ENCODE data around the gene EVI2B.
"Not testable (repeated sequence)": the region's sequence is repeated elsewhere in the genome, so short reads cannot be mapped to it uniquely, and the experiment has no call there.

Gene EVI2B

DNA sequence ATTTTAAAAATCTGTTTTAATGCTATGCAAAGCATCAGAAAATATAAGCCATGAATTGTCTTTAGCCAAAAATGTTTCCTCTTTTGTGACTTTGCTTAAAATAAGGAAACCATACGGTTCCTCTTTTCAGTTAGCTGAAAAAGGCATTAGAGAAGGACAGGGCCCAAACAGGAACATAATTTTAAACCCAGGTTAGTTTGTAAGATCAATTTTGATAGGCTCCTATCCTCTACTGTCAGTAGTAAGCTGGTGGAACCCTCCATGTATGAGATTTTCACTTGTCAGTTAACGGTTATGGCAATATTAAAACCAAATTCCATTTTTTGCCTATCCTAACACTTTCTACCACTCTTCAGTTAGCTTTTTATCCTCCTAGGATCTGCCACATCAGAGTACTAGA lies 4.3 kb downstream of the EVI2B start:
- FAIRE-seq: no peak

DNA sequence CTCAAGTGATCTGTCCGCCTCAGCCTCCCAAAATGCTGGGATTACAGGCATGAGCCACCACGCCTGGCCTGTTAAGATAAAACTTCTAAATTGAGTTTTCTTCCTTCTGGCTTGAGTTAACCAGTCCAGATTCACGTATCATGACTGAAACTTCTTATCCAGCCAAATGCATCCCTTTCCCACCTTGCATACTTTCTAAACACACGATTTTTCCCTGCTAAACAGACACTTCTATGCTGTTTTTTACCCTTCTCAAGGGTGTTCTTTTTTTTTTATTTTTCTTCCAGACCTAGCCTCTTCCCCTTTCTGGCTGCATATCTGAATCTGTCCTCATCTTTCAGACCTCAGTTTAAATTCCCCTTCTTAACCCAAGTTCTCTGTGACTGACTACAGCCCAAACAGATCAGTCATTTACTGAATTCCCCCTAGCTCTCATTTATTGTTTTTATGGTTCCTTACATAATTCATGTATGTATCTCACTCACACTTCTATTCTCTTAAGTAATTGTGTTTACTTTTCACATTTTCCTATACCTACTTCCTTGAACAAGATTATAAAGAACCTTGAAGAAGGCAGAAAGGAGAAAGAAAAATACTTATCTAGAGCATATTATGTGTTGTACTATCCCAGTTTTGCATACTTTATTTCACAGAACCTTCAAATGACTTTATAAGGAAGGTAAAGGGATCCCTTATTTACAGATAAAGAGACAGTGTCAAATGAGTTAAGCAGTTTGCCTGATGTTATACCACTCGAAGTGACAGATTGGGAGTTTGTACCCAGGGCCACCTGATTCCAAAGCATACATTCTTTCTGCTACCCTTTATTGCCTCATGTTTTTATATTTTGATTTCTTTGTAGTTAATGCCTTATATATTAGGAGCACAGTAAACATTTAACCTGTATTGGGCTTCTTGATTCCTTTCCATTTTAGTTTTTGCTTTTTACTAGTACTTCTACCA lies 5.2 kb downstream of the EVI2B start:
- peak; percentile 78 for FAIRE-seq

DNA sequence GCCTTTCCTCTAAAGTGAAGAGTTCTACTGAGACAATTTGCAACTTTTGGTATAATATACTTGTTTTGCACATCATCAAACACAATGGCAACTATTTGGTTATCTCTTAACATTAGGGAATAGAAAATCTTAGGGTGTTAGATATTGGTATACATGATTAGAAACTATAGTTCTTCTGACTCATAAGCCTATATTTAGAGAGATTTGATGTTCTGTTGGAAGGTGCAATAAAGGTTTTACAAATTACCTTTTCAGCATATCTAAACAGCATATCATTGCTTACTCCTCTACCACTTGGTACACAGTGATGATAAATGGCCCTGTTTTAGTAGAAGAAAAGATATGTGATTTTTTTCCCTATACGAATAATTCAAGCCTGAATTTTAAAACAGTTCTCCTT lies 6.2 kb downstream of the EVI2B start:
- no peak for FAIRE-seq

DNA sequence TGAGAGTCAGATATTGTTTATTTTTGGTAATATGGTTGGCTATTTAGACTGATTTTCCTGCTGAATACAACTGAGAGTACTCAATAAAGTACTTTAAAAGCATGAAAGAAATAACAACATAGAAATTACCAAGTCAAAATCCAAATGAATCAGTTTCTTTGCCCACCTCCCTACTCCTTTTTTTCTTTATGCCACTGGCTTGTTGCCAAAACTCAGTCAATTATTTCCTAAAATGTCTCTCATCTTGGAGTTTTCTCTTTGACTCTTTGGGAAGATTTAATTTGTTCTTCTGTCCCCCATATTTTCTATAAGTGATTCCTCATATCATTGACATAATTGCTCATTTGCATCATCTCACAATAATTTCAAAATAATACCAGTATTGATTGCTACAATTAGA lies 14.2 kb downstream of the EVI2B start:
- FAIRE-seq: no peak

DNA sequence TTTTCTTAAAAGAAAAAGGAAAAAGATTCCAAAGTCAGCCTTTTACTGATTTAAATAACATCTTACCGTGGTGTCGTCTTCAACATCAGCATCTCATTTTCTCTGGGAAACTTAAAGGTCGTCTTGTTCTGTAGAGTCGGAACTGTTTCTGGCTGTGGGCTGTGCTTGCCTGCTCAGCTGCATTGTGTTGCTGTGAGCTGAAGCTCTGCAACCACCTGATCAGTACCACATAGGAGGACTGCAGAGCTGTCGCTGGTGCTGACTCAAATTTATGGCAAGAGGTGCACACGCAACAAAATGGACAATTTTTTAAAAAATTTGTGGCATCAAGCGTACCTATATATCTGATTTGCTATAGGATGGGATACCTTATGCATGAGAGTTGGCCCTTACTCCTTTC lies 16.8 kb downstream of the EVI2B start, which contains the start of gene OMG:
Gene OMG (minus strand): TSS at position 150 of the 400 bp plus-strand sequence. CDS start 908 bp downstream, outside the sequence.
- no peak for FAIRE-seq

DNA sequence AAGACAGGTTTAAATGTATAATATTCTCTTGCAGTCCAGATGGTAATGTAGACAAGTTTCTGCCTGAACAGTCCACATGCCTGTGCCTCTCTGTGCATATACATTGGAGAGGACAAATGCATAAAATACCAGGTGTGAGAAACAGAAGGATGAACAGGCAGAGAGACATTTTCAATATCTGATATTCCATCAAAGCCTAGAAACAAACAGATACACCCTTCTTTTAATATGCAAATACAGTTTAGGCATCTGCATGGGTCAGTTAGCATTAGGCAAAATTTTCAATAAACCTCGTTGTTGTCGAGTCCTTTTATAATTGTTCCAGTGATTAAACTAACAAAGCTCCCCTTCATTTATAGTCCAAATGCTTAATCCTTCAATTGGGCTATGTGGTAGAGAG lies 17.7 kb downstream of the EVI2B start:
- FAIRE-seq: no peak

DNA sequence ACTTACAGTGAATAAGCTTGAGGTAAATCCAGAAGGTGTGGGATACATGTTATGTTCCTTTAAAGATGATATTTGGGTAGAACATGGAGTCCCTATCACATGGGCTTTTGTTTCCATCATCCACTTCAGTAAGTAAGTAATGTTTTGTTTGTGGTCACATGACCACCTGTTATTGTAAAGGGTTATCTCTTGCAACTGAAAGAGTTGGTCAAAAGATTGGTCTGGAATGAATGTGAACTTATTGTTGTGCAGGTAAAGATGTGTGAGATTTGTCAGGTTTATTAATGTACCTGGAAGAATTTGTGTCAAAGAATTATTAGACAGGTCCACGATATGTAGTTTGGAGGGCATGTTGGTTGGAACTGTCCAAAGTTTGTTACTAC lies 18.4 kb downstream of the EVI2B start:
- FAIRE-seq: no peak

DNA sequence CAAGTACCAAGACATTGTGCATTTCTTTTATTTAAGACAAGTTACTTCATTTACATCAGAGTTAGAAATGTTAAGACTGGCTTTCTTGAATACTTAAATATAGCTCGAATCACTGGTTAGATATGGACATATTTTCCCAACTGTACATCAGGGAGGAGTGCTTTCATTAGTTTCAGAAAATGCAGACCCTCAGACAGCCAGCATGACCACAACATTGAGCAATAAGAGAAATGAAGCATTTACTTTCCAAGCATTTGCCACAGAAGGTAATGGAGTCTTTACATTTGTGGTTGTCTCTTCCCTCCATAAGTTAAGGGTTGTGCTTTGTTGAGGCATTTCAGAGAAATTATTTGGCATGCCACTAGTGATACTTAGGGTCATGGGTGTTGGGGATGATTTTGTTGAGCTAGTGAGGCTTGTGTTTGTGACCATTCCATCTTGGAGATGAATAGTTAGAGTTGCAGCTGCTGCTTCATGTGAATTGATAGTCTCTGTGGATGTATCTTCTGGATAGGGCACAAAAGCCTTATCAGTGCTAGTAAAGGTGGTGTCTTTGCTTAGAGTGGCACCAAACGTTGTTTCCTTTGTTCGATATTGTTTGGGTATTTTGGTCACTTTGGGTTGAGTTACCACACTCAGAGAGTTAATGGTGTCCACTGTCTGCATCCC lies 18.9 kb downstream of the EVI2B start:
- FAIRE-seq: no peak

DNA sequence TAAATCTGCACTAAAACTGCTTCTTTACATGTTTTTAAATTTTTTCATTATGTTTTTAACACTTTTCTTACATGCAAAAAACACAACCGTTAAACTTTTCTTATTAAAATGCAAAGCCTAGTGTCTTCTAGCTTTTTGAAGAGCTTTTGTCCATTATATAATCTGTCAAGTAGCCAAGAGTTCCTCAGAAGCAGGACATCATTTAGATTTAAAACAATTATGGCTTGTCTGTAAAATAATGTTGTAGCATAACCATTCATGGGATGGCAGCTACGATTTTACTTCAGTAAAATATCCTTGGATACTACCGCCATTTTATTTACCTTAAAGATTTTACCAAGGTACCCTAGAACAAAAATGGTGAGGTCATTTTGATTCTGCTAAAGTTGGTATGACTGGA lies 19.6 kb downstream of the EVI2B start:
- FAIRE-seq: no peak

DNA sequence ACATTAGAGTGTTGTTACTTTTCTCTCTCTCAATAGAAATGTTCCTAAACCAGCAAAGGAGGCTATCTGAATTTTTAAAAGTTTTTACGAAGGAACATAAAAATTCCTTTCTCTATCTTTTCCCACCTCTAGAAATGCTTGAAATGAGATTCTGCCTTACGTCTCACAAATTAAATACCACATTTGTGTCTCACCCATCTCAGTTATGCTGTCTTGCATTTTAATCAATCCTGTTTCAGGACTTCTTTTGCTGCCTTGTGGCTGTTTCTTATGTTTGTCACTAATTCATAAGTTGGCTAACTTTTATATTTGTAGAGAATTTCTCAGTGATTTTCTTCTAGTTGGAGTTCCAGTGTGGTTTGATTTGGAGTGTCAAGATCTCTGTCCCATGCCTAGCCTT lies 20.3 kb downstream of the EVI2B start:
- FAIRE-seq: no peak

DNA sequence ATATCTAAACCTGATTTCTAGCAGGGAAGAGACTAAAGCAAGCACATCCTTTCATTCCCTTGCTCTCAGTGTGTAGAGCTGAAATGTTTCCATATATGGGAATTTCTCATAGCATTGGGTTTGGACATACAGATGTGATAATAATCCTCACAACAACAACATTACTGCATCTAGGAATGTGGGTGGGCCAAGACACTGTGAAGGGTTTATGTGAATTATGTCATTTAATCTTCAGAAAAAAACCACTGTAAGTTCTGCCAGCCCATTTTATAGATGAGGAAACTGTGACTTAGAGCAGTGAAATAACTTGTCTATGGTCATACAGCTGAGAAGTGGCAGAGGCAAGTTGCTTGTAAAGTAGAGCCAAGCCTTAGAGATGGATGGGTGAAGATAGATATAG lies 22.0 kb downstream of the EVI2B start:
- FAIRE-seq: no peak

DNA sequence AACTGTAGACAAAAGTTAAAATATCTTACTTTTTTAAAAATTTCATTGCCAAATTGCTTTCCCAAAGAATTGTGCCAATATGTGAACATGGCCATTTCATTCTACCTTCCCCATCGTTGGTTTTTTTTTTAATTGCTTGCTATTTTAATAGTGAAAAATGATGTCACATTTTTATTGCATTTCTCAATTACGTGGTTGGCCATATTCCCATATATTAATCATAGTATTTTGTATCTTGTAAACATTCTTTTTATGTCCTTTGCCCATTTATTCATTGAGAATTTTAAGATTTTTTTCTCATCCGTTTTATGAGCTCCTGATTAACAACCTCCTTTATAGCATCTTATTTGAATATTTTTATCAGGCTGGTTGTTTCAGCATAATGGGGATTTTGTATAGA lies 24.1 kb downstream of the EVI2B start:
- FAIRE-seq: no peak

DNA sequence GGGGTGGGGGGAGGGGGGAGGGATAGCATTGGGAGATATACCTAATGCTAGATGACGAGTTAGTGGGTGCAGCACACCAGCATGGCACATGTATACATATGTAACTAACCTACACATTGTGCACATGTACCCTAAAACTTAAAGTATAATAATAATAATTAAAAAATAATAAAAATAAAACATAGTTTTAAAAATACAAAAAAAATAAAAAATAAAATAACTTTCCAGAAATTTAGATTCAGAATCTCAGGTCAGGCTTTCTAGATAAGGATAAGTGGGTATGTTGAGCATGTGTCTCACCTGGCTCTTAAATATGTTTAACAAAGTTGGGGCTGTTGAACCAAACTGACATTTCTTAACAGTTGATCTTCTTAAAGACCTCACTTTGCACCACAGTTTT lies 25.9 kb downstream of the EVI2B start:
- FAIRE-seq: not testable (repeated sequence)

DNA sequence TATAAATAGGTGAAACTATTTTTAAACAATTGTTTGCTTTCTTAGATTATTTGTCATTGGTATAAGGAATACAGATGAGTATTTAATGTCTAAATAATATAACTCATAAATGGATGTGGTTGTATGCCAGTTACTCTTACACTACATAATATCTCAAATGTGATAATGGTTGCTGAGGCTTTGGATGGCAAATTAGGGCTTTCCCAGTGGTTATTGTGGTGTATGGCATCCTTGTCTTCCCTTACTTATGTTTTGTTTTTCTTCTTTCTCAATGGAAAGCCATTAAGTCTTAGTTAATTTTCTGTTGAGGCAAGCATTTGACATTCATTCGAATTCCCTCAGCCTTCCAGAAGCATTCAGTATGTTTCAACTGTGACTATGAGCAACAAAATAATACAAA lies 27.3 kb downstream of the EVI2B start:
- no peak for FAIRE-seq

DNA sequence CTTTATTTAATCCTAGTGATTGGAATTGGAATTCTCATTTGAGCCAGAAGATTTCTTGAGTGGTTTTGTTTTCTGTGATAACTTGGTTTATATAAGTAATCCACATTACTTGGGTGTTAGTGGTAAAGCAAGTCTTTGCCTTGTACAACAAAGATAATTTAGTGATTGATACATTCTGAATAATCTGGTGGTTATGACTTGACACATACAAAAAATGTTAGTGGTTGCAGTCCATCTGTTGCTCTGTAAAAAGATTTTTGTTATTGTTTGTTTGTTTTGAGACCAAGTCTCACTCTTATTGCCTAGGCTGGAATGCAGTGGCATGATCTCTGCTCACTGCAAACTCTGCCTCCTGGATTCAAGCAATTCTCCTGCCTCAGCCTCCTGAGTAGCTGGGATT lies 30.0 kb downstream of the EVI2B start:
- no peak for FAIRE-seq

DNA sequence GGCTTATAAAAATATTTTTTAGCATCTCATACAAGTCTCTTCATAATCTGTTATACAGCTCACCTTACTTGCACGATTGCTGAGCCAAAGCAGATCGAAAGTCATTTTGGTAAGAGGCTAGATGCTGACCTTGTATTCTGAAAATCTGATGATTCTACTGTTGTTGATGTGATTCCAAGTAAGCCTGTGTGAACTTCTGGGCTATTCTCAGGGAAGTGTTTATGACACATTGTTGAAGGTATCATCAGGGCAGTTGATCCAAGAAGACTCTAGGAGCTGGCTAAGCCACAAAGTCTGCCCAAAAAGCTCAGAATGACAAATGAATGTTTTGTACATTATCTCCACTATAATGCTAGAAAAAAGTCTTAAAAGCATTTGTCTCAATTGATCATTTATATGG lies 32.8 kb downstream of the EVI2B start:
- FAIRE-seq: no peak

DNA sequence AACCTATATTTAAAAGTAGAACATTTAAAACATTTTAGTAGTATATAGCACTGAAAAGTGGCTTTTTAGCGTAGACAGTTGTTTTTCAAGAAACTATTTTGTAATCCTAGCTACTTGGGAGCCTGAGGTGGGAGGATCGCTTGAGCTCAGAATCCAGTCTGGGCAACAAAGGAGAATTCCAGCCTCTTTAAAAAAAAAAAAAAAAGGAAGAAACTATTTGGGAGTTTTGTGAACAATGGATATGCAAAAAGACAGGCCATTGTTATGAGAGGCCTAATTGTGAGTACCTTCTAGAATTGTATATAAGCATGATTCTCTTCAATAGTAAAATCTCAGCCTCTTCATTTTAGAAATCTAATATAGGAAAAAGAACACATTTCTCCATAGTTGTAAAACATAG lies 34.5 kb downstream of the EVI2B start:
- no peak for FAIRE-seq

DNA sequence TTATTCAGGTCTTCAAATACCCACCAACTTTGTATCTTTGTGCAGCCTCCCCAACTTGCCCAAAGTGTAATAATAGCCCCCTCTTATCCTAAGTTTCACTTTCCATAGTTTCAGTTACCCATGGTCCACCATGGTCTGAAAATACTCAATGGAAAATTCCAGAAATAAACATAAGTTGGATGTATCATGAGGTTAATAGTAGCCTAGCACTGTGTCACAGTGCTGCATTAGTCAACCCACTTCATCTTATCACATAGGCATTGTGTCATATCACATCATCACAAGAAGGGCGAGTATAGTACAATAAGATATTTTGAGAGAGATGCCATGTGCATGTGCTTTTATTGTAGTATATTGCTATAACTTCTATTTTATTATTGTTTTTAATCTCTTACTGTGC lies 38.7 kb downstream of the EVI2B start:
- no peak for FAIRE-seq

DNA sequence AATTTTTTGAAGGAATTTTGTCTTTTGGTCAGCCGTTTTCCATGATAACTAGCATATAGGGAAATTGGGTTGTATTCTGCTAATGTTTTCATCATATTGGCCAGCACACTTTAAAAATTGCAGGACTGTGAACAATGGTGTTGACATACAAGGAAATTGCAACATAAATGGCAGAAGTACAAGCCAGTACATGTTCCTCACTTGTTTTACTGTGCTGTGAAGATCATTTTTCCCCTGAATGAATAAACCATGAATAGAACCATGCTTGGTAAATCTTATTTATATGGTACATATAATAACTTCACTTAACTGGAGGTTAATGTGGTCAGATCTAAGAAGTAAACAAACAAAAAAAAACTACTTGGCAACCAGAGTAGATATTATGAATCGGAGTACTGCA lies 39.6 kb downstream of the EVI2B start:
- FAIRE-seq: peak; percentile 61

DNA sequence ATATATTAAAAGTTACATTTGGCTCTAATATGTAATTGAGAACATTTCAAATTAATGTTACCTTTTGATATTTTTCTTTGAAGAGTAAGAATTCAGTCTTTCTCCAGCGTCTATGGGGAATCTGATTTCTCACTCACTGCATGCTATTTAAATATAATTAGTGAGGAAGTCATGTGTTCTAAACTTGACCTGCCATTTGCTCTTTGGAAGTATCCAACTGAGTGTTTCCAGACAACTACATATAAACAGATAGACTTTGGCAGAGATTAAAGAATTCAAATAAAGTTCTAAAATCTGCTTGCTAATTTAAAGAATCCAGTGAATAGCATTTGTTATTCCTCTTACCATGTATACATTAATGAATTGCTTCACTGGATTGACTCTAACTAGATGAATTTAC lies 40.3 kb downstream of the EVI2B start:
- FAIRE-seq: peak; percentile 66

DNA sequence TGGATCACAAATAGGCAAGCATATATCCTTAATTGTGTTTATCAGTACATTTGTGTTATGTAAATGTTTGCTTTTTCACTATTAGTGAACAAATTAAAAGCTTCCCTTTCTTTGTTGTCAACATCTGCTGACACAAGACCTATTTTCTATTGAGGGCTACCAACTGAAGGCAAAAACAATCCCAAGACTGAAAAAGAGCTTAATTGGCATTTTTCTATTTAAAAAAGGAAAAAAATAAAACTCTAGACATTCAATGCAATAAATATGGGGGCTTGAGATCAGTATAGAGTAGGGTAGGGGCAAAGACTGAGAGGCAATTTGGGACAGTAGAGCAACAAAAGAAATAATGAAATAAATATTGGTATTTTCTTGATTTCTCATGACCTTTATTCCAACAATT lies 41.1 kb downstream of the EVI2B start:
- FAIRE-seq: peak; percentile 5

DNA sequence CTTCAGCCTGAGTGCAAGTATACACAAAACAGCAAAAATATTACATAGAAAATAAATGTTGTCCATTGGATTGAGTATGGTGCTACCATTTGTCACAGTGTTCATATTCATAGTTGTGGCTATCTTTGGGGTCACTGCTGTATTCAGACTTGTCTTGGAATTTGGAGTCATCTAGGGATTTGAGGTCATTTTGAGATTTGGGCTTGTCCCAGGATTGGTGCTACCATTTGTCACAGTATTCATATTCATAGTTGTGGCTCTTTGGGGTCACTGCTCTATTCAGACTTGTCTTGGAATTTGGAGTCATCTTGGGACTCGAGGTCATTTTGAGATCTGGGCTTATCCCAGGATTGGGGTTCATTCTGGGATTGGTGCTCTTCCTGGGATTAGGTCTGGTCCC lies 41.6 kb downstream of the EVI2B start:
- FAIRE-seq: no peak

DNA sequence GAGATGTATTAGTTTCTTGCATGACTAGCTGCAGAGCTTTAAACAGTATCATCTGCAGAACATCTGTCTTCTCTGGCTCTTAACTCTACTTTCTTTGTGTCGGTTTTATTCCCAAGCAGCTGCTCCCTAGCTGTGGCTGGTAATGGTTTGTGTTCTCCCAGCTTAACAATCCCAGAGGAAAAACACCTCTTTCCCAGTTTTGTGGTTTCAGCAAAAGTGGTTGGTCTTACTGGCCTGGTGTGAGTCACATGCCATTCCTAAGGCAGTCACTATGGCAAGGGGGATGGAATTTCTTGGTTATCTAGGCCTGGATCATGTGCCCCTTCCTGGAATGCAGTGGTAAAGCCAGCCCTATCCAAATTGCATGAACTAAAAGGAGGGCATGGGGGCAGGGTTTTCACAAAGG lies 44.3 kb downstream of the EVI2B start:
- FAIRE-seq: no peak

DNA sequence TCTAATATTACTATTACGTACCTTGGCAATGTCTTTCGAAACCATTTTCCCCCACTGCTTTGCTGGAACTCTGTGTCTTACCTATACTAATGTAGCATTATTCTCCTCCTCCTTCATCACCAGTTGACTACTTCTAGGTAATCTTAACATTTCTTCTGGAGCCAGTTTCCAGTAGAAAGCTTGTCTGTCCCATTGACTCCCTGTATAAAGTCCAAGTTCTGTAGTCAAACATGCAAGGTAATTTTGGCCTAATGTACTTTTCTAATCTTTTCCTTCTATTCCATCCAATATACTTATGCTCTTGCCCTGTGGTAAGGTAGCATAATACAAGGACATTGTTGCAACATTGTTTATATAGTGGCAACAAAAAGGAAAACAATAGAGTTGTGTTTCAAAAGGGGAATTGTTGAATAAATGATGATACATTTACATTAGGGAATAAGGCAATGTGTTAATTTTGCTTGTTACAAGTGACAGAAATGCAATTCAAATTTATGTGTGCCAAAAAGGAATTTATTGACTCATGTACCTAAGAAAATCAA lies 44.7 kb downstream of the EVI2B start:
- peak; percentile 36 for FAIRE-seq

Measured in islet of Langerhans (tissue), 1 donor.